Measurements from ENCODE around the gene EEF1G.
A peak's percentile ranks its signal among the peaks of the same experiment; 100 is the strongest.

EEF1G gene

DNA sequence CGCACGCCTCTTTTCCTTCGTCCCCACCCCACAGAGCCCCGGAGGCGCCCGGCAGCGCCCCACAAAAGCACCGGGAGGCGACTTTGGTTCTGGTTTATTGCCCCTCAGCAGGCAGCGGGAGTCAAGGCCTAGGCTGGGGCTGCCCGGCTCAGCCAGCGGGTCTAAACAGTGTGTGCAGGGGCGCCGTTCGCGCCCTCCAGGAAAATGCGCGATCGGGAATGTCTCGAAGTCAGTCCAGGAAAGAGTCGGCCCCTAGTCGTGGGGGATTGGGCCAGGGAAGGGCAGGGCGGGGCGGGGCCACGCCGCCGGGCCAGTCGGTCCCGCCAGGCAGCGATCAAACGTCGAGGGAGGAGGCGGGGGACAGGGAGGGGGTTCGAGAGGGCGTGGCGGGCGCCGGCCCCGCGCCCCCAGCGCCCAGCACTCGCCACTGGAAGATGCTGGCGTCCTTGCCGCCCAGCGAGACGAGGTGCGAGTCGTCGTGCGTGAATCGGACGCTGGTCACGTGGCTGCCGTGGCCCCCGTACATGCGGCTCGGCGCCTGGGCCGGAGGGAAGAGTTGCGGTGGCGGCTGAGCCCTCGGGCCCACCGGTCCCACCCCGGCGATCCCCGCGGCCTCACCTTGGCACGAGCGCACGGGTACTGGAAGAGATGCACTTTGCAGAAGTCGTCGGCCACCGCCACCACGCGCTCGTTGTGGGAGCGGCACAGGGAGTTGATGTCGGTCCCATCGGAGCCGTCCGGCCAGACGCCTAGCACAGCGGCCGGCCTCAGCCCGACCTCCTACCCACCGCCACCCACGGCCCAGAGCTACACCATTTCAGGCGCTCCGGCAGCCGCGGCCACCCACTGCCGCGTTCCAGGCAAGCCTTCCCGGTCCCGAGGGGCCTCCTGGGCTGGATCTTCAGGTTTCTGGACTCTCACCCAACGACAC, 28.7 kb upstream of the EEF1G start:
- Histone ChIP-seq H3K79me2 (ENCODE audit: insufficient read depth, low read length) (peaks cover 33% of the 10 kb centered on the region), H2AFZ (ENCODE audit: low read depth, low read length, severe bottlenecking) (no peak overlapping the region), H3K27me3 (ENCODE audit: low read length) (no peaks in the 10 kb centered on the region), H3K9me2 (replicated peaks; ENCODE audit: insufficient read depth, low read length) (no peaks in the 10 kb centered on the region), H3F3A (ENCODE audit: insufficient read depth) (peaks cover 20% of the 10 kb centered on the region), H3K27ac (ENCODE audit: low read depth, low read length) (peak overlapping the region; percentile 36), H3K4me2 (ENCODE audit: low read depth, low read length, poor library complexity, severe bottlenecking) (peak overlapping the region; percentile 54), H3K9me3 (ENCODE audit: insufficient read depth, low read length) (no peaks in the 10 kb centered on the region), H4K20me1 (ENCODE audit: low read depth, low read length) (no peaks in the 10 kb centered on the region), H3K36me3 (ENCODE audit: low read length) (peaks cover 18% of the 10 kb centered on the region; the same call in 1 of the 2 replicates), H3K4me3 (ENCODE audit: insufficient read depth, low read length, poor library complexity, severe bottlenecking) (peak overlapping the region; percentile 24), H3K9ac (ENCODE audit: low read length) (0 out of 2 replicates have a peak overlapping the region, but pooled peaks have one; percentile 28)
- TF ChIP-seq EZH2phosphoT487 (conservative IDR thresholded peaks at IDR 0.05; ENCODE audit: low read length), result no peak
- TF ChIP-seq, protein P1, sequence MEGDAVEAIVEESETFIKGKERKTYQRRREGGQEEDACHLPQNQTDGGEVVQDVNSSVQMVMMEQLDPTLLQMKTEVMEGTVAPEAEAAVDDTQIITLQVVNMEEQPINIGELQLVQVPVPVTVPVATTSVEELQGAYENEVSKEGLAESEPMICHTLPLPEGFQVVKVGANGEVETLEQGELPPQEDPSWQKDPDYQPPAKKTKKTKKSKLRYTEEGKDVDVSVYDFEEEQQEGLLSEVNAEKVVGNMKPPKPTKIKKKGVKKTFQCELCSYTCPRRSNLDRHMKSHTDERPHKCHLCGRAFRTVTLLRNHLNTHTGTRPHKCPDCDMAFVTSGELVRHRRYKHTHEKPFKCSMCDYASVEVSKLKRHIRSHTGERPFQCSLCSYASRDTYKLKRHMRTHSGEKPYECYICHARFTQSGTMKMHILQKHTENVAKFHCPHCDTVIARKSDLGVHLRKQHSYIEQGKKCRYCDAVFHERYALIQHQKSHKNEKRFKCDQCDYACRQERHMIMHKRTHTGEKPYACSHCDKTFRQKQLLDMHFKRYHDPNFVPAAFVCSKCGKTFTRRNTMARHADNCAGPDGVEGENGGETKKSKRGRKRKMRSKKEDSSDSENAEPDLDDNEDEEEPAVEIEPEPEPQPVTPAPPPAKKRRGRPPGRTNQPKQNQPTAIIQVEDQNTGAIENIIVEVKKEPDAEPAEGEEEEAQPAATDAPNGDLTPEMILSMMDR (IDR thresholded peaks at IDR 0.05; ENCODE audit: insufficient read depth, low read length, poor library complexity, severe bottlenecking), result no peak

DNA sequence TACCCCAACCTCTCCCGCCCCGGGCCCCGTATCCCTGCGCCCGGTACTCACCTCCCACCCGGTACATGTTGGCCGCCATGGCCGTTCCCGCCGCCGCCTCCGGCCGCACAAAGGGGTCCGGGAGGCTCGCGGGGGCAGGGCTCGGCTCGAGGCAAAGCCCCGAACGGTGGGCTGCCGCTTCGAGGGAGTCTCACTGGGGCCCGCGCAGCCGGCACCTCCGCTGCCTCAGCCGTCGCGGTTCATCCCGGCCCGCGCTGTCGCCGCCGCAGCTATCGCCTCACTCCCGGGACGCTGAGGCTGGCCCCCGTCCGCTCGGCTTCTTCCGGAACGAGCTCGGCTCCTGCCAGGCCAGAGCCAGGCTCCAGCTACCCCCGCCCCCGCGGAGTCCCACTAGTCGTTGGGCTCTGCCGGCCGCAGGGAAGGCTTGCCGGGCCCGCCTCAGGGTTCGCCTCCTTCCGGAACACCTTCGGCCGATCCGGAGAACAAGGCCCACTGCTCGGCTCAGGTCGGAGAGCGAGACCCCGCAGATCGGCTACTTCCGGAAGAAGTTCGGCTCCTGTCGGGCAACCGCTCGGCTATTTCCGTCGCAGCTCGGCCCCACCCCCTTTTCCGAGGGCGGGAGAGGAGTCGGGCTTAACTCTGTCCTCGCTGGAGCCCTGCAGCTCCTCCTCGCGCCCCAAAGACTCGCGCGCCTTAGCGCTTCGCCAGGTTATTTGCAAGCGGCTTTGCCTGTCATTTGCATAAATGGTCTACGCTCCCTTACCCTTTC, 27.9 kb upstream of the EEF1G start, which contains the start of gene MTA2:
MTA2 (minus strand) TSS at position 494 of the 769 bp plus-strand sequence; CDS start at position 79, 415 bp downstream.
- Histone ChIP-seq H3K9ac (ENCODE audit: low read length) (peak within 1 kb of the TSS; percentile 99), H3K4me3 (ENCODE audit: insufficient read depth, low read length, poor library complexity, severe bottlenecking) (peak within 1 kb of the TSS; percentile 88), H2AFZ (ENCODE audit: low read depth, low read length, severe bottlenecking) (no peak within 1 kb of the TSS), H3K36me3 (ENCODE audit: low read length) (peaks cover 18% of the 10 kb centered on the region; the same call in 1 of the 2 replicates), H3K27ac (ENCODE audit: low read depth, low read length) (peak within 1 kb of the TSS; percentile 84), H3F3A (ENCODE audit: insufficient read depth) (peaks cover 20% of the 10 kb centered on the region), H3K9me2 (replicated peaks; ENCODE audit: insufficient read depth, low read length) (no peaks in the 10 kb centered on the region), H4K20me1 (ENCODE audit: low read depth, low read length) (no peaks in the 10 kb centered on the region), H3K9me3 (ENCODE audit: insufficient read depth, low read length) (no peaks in the 10 kb centered on the region), H3K79me2 (ENCODE audit: insufficient read depth, low read length) (peaks cover 33% of the 10 kb centered on the region), H3K4me2 (ENCODE audit: low read depth, low read length, poor library complexity, severe bottlenecking) (peak within 1 kb of the TSS; percentile 90), H3K27me3 (ENCODE audit: low read length) (no peaks in the 10 kb centered on the region)
- TF ChIP-seq, protein P1 (IDR thresholded peaks at IDR 0.05; ENCODE audit: insufficient read depth, low read length, poor library complexity, severe bottlenecking), result no peak
- no peak for TF ChIP-seq EZH2phosphoT487 (conservative IDR thresholded peaks at IDR 0.05; ENCODE audit: low read length)

DNA sequence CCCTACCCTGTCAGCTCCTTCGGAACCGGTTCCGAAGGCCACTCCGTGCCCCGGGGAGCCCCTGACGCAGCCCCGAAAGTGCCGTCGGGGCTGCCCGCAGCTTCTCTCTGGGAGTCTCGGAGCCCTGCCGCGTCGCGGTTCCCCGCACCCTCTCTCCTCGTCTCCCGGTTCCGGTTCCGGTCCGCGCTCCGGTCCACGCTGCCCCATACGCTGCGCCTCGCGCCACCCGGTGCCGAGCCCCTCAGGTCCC, 27.4 kb upstream of the EEF1G start:
- Histone ChIP-seq H3K36me3 (ENCODE audit: low read length) (peaks cover 18% of the 10 kb centered on the region; the same call in 1 of the 2 replicates), H3K9me3 (ENCODE audit: insufficient read depth, low read length) (no peaks in the 10 kb centered on the region), H3F3A (ENCODE audit: insufficient read depth) (peaks cover 22% of the 10 kb centered on the region), H3K79me2 (ENCODE audit: insufficient read depth, low read length) (peaks cover 33% of the 10 kb centered on the region), H3K4me3 (ENCODE audit: insufficient read depth, low read length, poor library complexity, severe bottlenecking) (peak overlapping the region; percentile 88), H3K27me3 (ENCODE audit: low read length) (no peaks in the 10 kb centered on the region), H3K4me2 (ENCODE audit: low read depth, low read length, poor library complexity, severe bottlenecking) (peak overlapping the region; percentile 90), H2AFZ (ENCODE audit: low read depth, low read length, severe bottlenecking) (no peak overlapping the region), H3K27ac (ENCODE audit: low read depth, low read length) (peak overlapping the region; percentile 84), H3K9ac (ENCODE audit: low read length) (peak overlapping the region; percentile 99), H3K9me2 (replicated peaks; ENCODE audit: insufficient read depth, low read length) (no peaks in the 10 kb centered on the region), H4K20me1 (ENCODE audit: low read depth, low read length) (no peaks in the 10 kb centered on the region)
- TF ChIP-seq, protein P1 (IDR thresholded peaks at IDR 0.05; ENCODE audit: insufficient read depth, low read length, poor library complexity, severe bottlenecking), result no peak
- TF ChIP-seq EZH2phosphoT487 (conservative IDR thresholded peaks at IDR 0.05; ENCODE audit: low read length), result no peak

Data from SU-DHL-6 (cell line).